Suppressor macrophage (primary cell): ENCODE data around the gene MARCHF6.
A peak's percentile ranks its signal among the peaks of the same experiment; 100 is the strongest.

Source experiments
- DNase-seq, 4 experiments: peaks; one replicate each; pipeline ENCODE4 v3.0.0-alpha.2; 2020 to 2022

Gene MARCHF6

DNA sequence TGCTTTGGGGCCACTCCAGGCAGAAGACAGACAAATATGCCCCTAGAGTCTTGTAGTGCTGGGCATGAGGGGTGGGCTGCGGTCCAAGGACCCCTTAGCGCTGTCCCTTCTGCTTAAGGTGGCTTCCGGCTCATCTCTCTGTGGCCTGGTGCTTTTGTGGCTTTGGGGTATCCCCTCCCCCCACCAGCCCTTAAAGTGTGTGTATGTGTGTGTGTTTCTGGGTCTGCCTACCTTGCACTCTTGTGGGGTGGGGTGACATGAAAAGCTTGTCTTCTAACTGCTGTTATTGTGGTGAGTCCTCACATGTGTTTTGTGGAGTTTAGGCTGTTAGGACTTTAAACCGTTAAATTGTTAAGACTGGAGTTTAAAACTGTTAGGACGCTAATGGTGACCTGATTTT lies 23.6 kb downstream of the MARCHF6 start:
- DNase-seq = no peak

DNA sequence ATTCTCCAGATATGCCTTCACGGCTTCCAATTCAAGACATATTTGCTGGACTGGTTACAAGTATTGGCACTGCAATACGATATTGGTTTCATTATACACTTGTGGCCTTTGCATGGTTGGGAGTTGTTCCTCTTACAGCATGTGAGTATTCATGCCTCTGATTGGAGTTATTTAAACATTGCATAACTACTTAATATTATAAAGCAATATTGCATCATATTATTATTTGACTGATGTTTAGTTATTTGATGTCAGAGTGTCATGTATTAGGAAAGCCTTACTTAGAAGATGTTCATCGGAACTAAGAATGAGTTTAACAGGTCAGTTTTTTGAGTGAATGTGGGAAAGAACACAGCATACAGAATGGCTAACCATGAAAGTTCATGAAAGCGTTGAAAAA lies 28.3 kb downstream of the MARCHF6 start:
- peak in 1 of 4 experiments; percentile 7 for DNase-seq

DNA sequence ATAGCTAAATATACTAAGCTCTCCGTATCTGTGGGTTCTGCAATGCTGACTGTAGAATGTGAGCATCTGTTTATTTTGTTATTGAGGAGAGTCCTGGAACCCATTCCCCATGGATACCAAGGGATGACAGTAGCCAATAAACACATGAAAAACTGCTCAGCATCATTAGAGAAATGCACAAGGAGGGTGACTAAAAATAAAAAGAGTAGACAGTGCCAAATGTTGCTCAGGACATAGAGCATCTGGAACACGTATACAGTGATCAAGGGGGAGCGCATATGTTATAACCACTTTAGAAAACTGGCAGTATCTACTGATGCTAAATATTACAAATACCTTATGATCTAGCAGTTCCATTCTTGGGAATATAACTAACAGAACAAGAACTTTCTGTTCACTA lies 31.0 kb downstream of the MARCHF6 start:
- no peak for DNase-seq

DNA sequence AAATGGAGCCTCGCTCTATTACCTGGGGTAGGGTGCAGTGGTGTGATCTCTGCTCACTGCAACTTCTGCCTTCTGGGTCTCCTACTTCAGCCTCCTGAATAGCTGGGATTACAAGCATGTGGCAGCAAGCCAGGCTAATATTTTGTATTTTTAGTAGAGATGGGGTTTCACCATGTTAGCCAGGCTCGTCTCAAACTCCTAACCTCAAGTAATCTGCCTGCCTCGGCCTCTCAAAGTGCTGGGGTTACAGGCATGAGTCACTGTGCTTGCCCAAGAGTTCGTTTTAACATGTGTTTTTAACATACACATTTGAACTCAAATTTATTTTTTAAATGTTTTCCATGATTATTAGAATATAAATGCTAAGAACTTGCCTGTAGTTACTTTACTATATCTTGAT lies 34.2 kb downstream of the MARCHF6 start:
- DNase-seq = no peak

DNA sequence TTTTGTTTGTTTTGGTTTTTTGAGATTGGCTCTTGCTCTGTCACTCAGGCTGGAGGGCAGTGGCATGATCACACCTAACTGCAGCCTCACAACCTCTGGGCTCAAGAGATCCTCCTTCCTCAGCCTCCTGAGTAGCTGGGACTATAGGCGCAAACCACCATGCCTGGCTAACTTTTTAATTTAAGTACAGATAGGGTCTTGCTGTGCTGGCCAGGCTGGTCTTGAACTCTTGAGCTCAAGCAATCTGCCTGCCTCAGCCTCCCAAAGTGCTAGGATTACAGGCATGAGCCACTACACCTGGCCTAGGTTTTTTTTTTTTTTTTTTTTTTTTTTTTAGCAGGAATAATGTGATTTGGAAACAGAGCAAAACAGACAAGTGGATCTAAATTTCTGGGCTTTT lies 37.6 kb downstream of the MARCHF6 start:
- DNase-seq = no peak

DNA sequence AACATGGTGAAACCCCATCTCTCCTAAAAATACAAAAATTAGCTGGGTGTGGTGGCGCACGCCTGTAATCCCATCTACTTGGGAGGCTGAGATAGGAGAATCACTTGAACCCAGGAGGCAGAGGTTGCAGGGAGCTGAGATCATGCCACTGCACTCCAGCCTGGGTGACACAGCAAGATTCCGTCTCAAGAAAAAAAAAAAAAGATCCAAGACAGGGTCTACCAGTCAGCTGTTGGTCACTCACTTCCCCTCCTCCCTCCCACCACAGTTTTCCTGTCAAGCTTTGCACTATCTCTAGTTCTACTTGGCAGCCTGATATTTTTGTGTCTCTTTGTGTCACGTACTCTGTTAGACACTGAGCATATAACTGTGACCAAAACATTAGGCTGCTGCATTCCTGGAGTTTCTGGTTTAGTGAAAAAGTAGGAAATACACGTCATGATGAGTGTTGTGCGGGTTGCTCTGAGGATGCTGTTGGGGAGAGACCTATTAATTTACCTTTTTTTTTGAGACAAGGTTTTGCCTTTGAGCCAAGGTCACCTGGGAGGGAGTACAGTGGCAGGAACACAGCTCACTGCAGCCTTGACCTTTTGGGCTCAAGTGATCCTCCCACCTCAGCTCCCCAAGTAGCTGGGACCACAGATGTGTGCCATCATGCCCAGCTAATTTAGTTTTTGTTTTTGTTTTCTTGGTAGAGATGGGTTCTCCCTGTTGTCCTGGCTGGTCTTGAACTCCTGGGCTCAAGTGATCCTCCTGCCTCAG lies 39.3 kb downstream of the MARCHF6 start:
- DNase-seq = peak in 3 of 4 experiments; percentile 16 to 25 (median 16)

DNA sequence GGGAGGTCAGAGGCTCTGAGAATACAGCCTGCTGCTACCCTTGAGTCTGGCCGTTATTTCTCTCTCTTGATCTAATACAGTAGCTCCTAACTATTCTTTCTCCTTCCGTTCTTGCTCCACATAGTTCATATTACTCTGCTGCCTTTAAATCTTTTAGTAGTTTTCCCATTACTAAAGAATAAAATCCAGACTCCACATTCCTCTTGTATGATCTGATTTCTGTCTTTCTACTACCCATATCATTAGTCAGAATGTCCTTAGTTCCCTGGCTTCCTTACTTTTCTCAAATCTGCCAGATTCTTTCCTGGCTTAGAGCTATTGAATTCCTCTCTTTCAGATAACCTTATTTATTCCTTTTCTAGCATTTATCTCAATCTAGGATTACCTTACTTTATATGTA lies 40.0 kb downstream of the MARCHF6 start:
- DNase-seq = no peak

DNA sequence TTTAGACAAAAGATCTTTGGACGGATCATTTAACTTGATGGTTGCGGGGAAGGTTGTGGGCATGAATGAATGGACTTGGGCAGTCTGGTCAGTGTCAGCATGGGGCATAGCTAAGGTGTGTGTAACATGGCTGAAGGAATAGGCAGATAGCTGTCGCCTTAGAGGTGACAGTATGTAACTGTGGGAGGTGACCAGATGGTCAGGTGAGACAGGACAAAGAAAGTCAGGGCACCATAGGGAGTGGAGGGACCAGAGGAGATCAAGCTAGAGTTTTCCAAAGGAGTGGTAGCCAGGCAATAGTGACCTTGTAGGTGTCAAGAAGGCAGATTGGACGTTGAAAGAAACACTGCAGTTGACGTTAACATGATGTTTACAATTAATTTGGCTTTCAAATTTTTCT lies 43.1 kb downstream of the MARCHF6 start:
- DNase-seq = no peak

DNA sequence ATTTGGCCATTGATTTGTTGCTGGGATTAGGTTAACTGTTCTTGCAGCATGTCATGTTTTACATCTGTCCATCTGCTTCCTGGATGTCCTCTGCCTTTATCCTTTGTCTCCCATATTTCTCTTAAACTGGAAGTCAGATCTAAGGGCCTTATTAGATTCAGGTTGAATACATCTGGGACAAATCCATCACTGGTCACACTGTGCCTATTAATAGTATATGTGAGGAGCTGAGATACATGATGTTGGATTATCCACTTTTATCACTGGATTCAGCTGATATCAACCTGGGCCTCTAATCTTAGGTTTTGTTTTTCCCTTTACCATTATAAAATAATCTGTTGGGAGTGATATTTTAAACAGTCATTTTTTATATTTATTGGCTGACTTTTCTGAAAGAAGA lies 46.3 kb downstream of the MARCHF6 start:
- no peak for DNase-seq

DNA sequence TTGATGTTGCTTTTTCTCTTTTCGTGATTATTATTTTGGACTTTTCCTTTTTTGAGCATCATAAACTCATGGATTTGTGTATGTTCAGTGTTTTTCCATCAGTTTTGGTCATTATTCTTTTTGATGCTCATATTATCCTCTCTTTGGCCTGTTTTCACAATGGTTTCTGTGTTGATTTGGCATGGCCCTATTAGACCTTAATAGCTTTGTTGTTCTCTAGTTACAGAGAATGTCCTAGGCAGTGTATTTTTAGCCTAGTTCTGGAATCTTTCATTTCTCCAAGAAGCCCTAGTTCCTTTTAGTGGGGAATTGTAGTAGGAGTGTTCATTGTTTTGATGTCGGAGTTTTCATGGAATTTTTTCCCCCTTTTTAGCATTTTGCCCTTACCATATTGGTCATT lies 46.9 kb downstream of the MARCHF6 start:
- no peak for DNase-seq

DNA sequence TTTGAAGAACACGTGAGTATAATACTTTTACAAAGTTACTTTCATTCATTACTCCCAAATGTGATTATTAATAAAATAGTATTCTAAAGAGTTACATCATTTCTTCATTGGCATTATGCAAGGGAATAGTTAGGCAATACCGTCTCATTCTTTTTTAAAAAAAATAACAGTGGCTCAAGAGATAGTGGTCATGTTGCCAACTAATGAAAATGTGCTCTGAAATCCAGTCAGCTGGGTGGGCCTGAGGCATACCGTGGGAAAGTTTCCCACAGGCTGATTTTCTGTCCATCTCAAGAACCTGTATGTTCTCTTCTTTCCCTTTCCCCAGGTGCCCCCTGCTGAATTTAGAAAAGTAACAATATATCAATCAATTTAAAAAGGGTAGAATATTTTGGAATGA lies 47.3 kb downstream of the MARCHF6 start:
- peak in 3 of 4 experiments; percentile 19 to 52 (median 47) for DNase-seq

DNA sequence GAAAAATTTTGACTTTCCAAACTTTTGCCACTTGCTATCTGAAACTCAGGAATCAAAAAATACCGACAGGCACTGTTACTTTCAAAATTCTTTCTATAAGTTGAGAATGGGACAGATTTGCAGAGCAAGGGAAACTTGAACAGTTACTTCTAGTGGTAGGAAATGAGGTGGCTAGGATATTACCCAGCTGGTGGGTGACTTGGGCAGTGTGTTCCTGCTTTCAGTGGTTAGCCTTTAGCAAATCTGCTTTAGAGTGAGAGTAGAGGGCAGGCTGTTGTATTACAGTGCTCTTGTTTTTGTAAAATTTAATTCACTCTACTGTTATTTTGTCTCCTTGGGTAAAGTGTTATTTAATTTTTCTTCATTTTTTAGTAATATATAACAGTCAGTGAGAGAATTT lies 48.0 kb downstream of the MARCHF6 start:
- peak; percentile 15 to 40 (median 34) for DNase-seq
